ENCODE data around the gene COL4A2. TPM values are rescaled to one million over a fixed set of nuclear protein-coding genes. Genes with fewer than 3 reads are reported as not detected.

Gene COL4A2
- total and polyA plus RNA-seq, 2 donors (not counting 1 experiment from before 2014, with no cell fraction given) = 0.17 TPM; not detected in 1

- Mint-ChIP-seq H3K4me1 (peaks cover 50% of the 10 kb centered on the region), H3K27me3 (no peaks in the 10 kb centered on the region), H3K9me3 (ENCODE audit: insufficient read depth) (no peaks in the 10 kb centered on the region), H3K27ac (peak overlapping the region; percentile 89), H3K4me3 (peak overlapping the region; percentile 85)
- peaks cover 36 to 43% of the 10 kb centered on the region in 2 donors for H3K4me1 ChIP-seq (ENCODE audit: control insufficient read depth in 2 of 2, insufficient read depth in 2 of 2, low read length in 2 of 2)
- H3K9ac ChIP-seq (ENCODE audit: low read length) = no peak overlapping the region
- 60% methylated on average over 13 of the region's 14 CpGs for WGBS (ENCODE audit: insufficient coverage)
- TF ChIP-seq EZH2 (IDR thresholded peaks at IDR 0.05; ENCODE audit: borderline replicate concordance, insufficient read depth, low read depth, low read length, poor library complexity, severe bottlenecking) (no peak), CTCF (IDR thresholded peaks at IDR 0.05) (no peak)
- no peak overlapping the region for H3K4me3 ChIP-seq (ENCODE audit: control extremely low read depth in 1 of 5, extremely low read depth in 1 of 5, insufficient read depth in 1 of 5, low read depth in 2 of 5, low read length in 4 of 5)
- ChIA-PET CTCF (interaction anchor here (1.1 to 1.6 kb wide), 2 partner anchors 12 to 15 kb away, joined by 3 to 12 read pairs; no protein-coding TSS in a partner anchor), POLR2A (no interaction called here)
- H3K79me2 ChIP-seq (ENCODE audit: control insufficient read depth, insufficient read depth, low read length) = no peaks in the 10 kb centered on the region
- intact Hi-C loops (cut with micrococcal nuclease) = loop anchor here (1.0 to 10.0 kb wide), 8 partner anchors 57 to 714 kb away; partner anchors contain the start of genes ANKRD10, IRS2 and RAB20
- H2AFZ ChIP-seq (ENCODE audit: insufficient read depth, low read depth, low read length, poor library complexity, severe bottlenecking) = no peak overlapping the region
- peaks cover 0 to 8% (median 0%) of the 10 kb centered on the region in 3 donors for H3K9me3 ChIP-seq (ENCODE audit: control extremely low read depth in 1 of 3, control insufficient read depth in 2 of 3, insufficient read depth in 1 of 3, low read length in 2 of 3)
- DNase-seq (no peak), ATAC-seq (ENCODE audit: low read depth) (no peak)
- H3K4me2 ChIP-seq (replicated peaks; ENCODE audit: low read depth, low read length, poor library complexity, severe bottlenecking) = peak overlapping the region; percentile 77
- peak overlapping the region in 1 of 2 donors; percentile 26 for H3K27ac ChIP-seq (ENCODE audit: low read length in 2 of 2)
- H3K27me3 ChIP-seq (replicated peaks in 1 of 4; ENCODE audit: control extremely low read depth in 1 of 4, control insufficient read depth in 3 of 4, insufficient read depth in 4 of 4, low read length in 3 of 4) = no peaks in the 10 kb centered on the region
- H4K20me1 ChIP-seq (ENCODE audit: control insufficient read depth, insufficient read depth, low read length, poor library complexity, severe bottlenecking) = no peaks in the 10 kb centered on the region
- H3K36me3 ChIP-seq (replicated peaks in 1 of 2; ENCODE audit: control extremely low read depth in 1 of 2, control insufficient read depth in 1 of 2, extremely low read depth in 1 of 2, insufficient read depth in 2 of 2, low read length in 1 of 2) = no peaks in the 10 kb centered on the region
Observed at GRCh38 chr13:110470272-110471009, 163.4 kb downstream of the COL4A2 start.

Measured in B cell (primary cell).